Smooth muscle cell (in vitro differentiated cells): Measurements from ENCODE around the gene RYR2. TPM values are rescaled to one million over a fixed set of nuclear protein-coding genes. Genes with fewer than 3 reads are reported as not detected.

Experiments used
- DNase-seq: peaks from one replicate; lab custom pipeline; 2025; ENCODE audit not compliant: unreplicated experiment; lab: John Stamatoyannopoulos, UW
- H2AFZ ChIP-seq: fragments of 200-600 bp; sonication (generic); 2 replicates; pipeline ENCODE4 v1.6.0; 2016; ENCODE audit warnings: antibody characterized with exemption, low read depth, mild to moderate bottlenecking
- H3F3A ChIP-seq: fragments of 200-600 bp; sonication (generic); 2 replicates; pipeline ENCODE4 v1.6.0; 2017; ENCODE audit warnings: antibody characterized with exemption, low read depth
- H3K27ac ChIP-seq: fragments of 200-600 bp; sonication (generic); 2 replicates; pipeline ENCODE4 v1.5.1; 2016; ENCODE audit warnings: low read depth, mild to moderate bottlenecking
- H3K27me3 ChIP-seq: fragments of 200-600 bp; sonication (generic); 2 replicates; pipeline ENCODE4 v1.6.1; 2016; ENCODE audit warnings: low read depth, mild to moderate bottlenecking
- H3K36me3 ChIP-seq: fragments of 200-600 bp; sonication (generic); 2 replicates; pipeline ENCODE4 v1.5.1; 2016; ENCODE audit warnings: low read depth
- H3K4me1 ChIP-seq: fragments of 200-600 bp; sonication (generic); 2 replicates; pipeline ENCODE4 v1.5.1; 2016; ENCODE audit warnings: low read depth
- H3K4me2 ChIP-seq: fragments of 200-600 bp; sonication (generic); 2 replicates; pipeline ENCODE4 v1.6.0; 2016; ENCODE audit warnings: mild to moderate bottlenecking
- H3K4me3 ChIP-seq: fragments of 200-600 bp; sonication (generic); 2 replicates; pipeline ENCODE4 v1.5.1; 2016; ENCODE audit warnings: mild to moderate bottlenecking
- H3K79me2 ChIP-seq: fragments of 200-600 bp; sonication (generic); 2 replicates; pipeline ENCODE4 v1.6.0; 2016; ENCODE audit warnings: low read depth, mild to moderate bottlenecking
- H3K9ac ChIP-seq: fragments of 200-600 bp; sonication (generic); 2 replicates; pipeline ENCODE4 v1.6.0; 2016; ENCODE audit warnings: low read depth
- H3K9me3 ChIP-seq: fragments of 200-600 bp; sonication (generic); replicated peaks from 2 replicates; pipeline ENCODE4 v1.5.1; 2016; ENCODE audit warnings: low read depth
- H4K20me1 ChIP-seq: fragments of 200-600 bp; sonication (generic); 2 replicates; pipeline ENCODE4 v1.6.0; 2016; ENCODE audit warnings: low read depth
- CTCF ChIP-seq: fragments of 200-600 bp; sonication (generic); IDR thresholded peaks from 2 replicates; pipeline ENCODE4 v1.5.1; 2017; ENCODE audit warnings: borderline replicate concordance, mild to moderate bottlenecking, antibody characterized with exemption; ENCODE audit not compliant: insufficient read depth, poor library complexity, severe bottlenecking
- WGBS: methylation state at CpG from one replicate; pipeline ENCODE4 v1.1.7; 2016; ENCODE audit warnings: low lambda C conversion rate; 5-methylcytosine and 5-hydroxymethylcytosine counted together
- polyA plus RNA-seq: library from polyadenylated mRNA; unstranded; fragments of >200 nt; fragmentation: Nextera tagmentation; extraction: Ambion mirVana; gene quantifications from 2 replicates; pipeline ENCODE4 v1.2.1, GENCODE V29; 2016
- total RNA-seq: library from RNA; depleted of rRNA; stranded (reverse); fragments of >200 nt; gene quantifications from 2 replicates; pipeline ENCODE4 v1.2.3, GENCODE V29; 2014

The RYR2 gene
- total and polyA plus RNA-seq, 2 experiments from 2014 or later: 0.09 TPM; not detected in 1

GRCh38 chr1:237059244-237059643 lies 17.3 kb downstream of the RYR2 start:
- no peaks in the 10 kb centered on the region for H3K27me3 ChIP-seq
- no peak overlapping the region for H3K9ac ChIP-seq
- H3K27ac ChIP-seq: no peak overlapping the region
- H3K4me3 ChIP-seq: no peak overlapping the region
- WGBS: 84% methylated on average over 3 of the region's 3 CpGs
- no peaks in the 10 kb centered on the region for H3K4me1 ChIP-seq
- H2AFZ ChIP-seq: no peak overlapping the region
- no peaks in the 10 kb centered on the region for H3K36me3 ChIP-seq
- no peaks in the 10 kb centered on the region for H3K79me2 ChIP-seq
- H3K9me3 ChIP-seq: no peaks in the 10 kb centered on the region
- no peaks in the 10 kb centered on the region for H4K20me1 ChIP-seq
- no peak overlapping the region for H3K4me2 ChIP-seq
- no peak for DNase-seq
- H3F3A ChIP-seq: no peaks in the 10 kb centered on the region
- TF ChIP-seq CTCF: no peak

- no peak for DNase-seq
- Histone ChIP-seq H3F3A (no peaks in the 10 kb centered on the region), H4K20me1 (no peaks in the 10 kb centered on the region), H3K9ac (no peak overlapping the region), H3K4me2 (no peak overlapping the region), H2AFZ (no peak overlapping the region), H3K27ac (no peak overlapping the region), H3K4me3 (no peak overlapping the region), H3K27me3 (no peaks in the 10 kb centered on the region), H3K9me3 (no peaks in the 10 kb centered on the region), H3K4me1 (no peaks in the 10 kb centered on the region), H3K36me3 (no peaks in the 10 kb centered on the region), H3K79me2 (no peaks in the 10 kb centered on the region)
- TF ChIP-seq CTCF: no peak
These were observed 21.0 kb downstream of the RYR2 start for GRCh38 chr1:237062976-237063375.

GRCh38 chr1:237065903-237066302 lies 23.9 kb downstream of the RYR2 start:
- Histone ChIP-seq H3K9ac (no peak overlapping the region), H3K36me3 (no peaks in the 10 kb centered on the region), H3K27ac (no peak overlapping the region), H3K4me1 (no peaks in the 10 kb centered on the region), H3K4me2 (no peak overlapping the region), H4K20me1 (no peaks in the 10 kb centered on the region), H2AFZ (no peak overlapping the region), H3F3A (no peaks in the 10 kb centered on the region), H3K27me3 (no peaks in the 10 kb centered on the region), H3K9me3 (no peaks in the 10 kb centered on the region), H3K79me2 (no peaks in the 10 kb centered on the region), H3K4me3 (no peak overlapping the region)
- no peak for TF ChIP-seq CTCF
- WGBS: 88% methylated on average over 3 of the region's 3 CpGs
- DNase-seq: no peak

GRCh38 chr1:237070519-237070918 lies 28.5 kb downstream of the RYR2 start:
- Histone ChIP-seq H3K4me2 (no peak overlapping the region), H2AFZ (no peak overlapping the region), H4K20me1 (no peaks in the 10 kb centered on the region), H3K36me3 (no peaks in the 10 kb centered on the region), H3K27me3 (no peaks in the 10 kb centered on the region), H3K79me2 (no peaks in the 10 kb centered on the region), H3K9me3 (no peaks in the 10 kb centered on the region), H3K27ac (no peak overlapping the region), H3K4me3 (no peak overlapping the region), H3K4me1 (no peaks in the 10 kb centered on the region), H3F3A (no peaks in the 10 kb centered on the region), H3K9ac (no peak overlapping the region)
- 91% methylated on average over 2 of the region's 2 CpGs for whole genome bisulfite sequencing
- no peak for TF ChIP-seq CTCF
- no peak for DNase-seq
